Muscle of leg (tissue), 11 donors: ENCODE data around the gene ZNF18. TPM values are rescaled to one million over a fixed set of nuclear protein-coding genes. Genes with fewer than 3 reads are reported as not detected.
"Not testable (repeated sequence)": the region's sequence is repeated elsewhere in the genome, so short reads cannot be mapped to it uniquely, and the experiment has no call there.

Experiments used
- DNase-seq: peaks from one replicate; pipeline ENCODE4 v3.0.0; 2013
- H3K27ac ChIP-seq: one replicate; pipeline ENCODE4 v1.5.1; 2013; ENCODE audit warnings: mild to moderate bottlenecking, low read length, control low read depth
- H3K27me3 ChIP-seq: one replicate; pipeline ENCODE4 v1.6.1; 2013; ENCODE audit warnings: low read length; ENCODE audit not compliant: control insufficient read depth, insufficient read depth
- H3K36me3 ChIP-seq: one replicate; pipeline ENCODE4 v1.6.1; 2013; ENCODE audit warnings: low read length; ENCODE audit not compliant: control insufficient read depth, insufficient read depth
- H3K4me1 ChIP-seq: one replicate; pipeline ENCODE4 v1.6.1; 2013; ENCODE audit warnings: low read length; ENCODE audit not compliant: control insufficient read depth, insufficient read depth
- H3K4me3 ChIP-seq: one replicate; pipeline ENCODE4 v1.5.1; 2013; ENCODE audit warnings: low read length, control low read depth
- H3K9me3 ChIP-seq: replicated peaks from 2 replicates; pipeline ENCODE4 v1.6.1; 2013; ENCODE audit warnings: low read depth, low read length; ENCODE audit not compliant: control insufficient read depth
- WGBS: methylation state at CpG from one replicate; pipeline ENCODE4 v1.1.5; 2013; ENCODE audit warnings: missing lambda C conversion rate; ENCODE audit not compliant: insufficient coverage; 5-methylcytosine and 5-hydroxymethylcytosine counted together
- polyA plus RNA-seq, 8 donors: library from polyadenylated mRNA; unstranded; fragments of 120-200 nt; gene quantifications; one replicate each; pipeline versions ENCODE4 v1.2.1 to v1.2.3, GENCODE V29; 2013; ENCODE audit warnings: inconsistent platforms in 1 of 8, low replicate concordance in 1 of 8; ENCODE audit not compliant: insufficient read length in 8 of 8, insufficient read depth in 1 of 8
- total RNA-seq: library from RNA; stranded (reverse); fragments of 120-200 nt; gene quantifications from one replicate; pipeline ENCODE4 v1.2.4, GENCODE V29; 2013

The ZNF18 gene
- total and polyA plus RNA-seq, 9 donors = 5.7 to 9.8 (median 7.1) TPM

GRCh38 chr17:11952610-11953009, 44.7 kb downstream of the ZNF18 start:
- WGBS = no CpG with 5 or more reads among the region's 3 CpGs
- no peak overlapping the region for H3K4me3 ChIP-seq
- peaks cover 18% of the 10 kb centered on the region for H3K9me3 ChIP-seq
- no peaks in the 10 kb centered on the region for H3K36me3 ChIP-seq
- DNase-seq = no peak
- peaks cover 7% of the 10 kb centered on the region for H3K4me1 ChIP-seq
- no peaks in the 10 kb centered on the region for H3K27me3 ChIP-seq
- H3K27ac ChIP-seq = no peak overlapping the region

- no peak for DNase-seq
- 86% methylated on average over 3 of the region's 7 CpGs for WGBS
- Histone ChIP-seq H3K4me3 (no peak overlapping the region), H3K27me3 (no peaks in the 10 kb centered on the region), H3K4me1 (peaks cover 7% of the 10 kb centered on the region), H3K9me3 (peaks cover 18% of the 10 kb centered on the region), H3K27ac (no peak overlapping the region), H3K36me3 (no peaks in the 10 kb centered on the region)
These were observed 46.3 kb downstream of the ZNF18 start for GRCh38 chr17:11950771-11951519.

GRCh38 chr17:11949571-11949970, 47.7 kb downstream of the ZNF18 start:
- H3K27ac ChIP-seq, H3K36me3 ChIP-seq, DNase-seq, H3K4me3 ChIP-seq, H3K4me1 ChIP-seq, H3K27me3 ChIP-seq: not testable (repeated sequence)
- H3K9me3 ChIP-seq = peaks cover 16% of the 10 kb centered on the region
- no CpG with 5 or more reads among the region's 1 CpG for WGBS

GRCh38 chr17:11948789-11949188, 48.5 kb downstream of the ZNF18 start:
- H3K36me3 ChIP-seq = no peaks in the 10 kb centered on the region
- no peak overlapping the region for H3K4me3 ChIP-seq
- WGBS = 23% methylated on average over 4 of the region's 6 CpGs
- H3K27ac ChIP-seq = no peak overlapping the region
- H3K4me1 ChIP-seq = peaks cover 7% of the 10 kb centered on the region
- H3K9me3 ChIP-seq = peaks cover 10% of the 10 kb centered on the region
- peak; percentile 66 for DNase-seq
- no peaks in the 10 kb centered on the region for H3K27me3 ChIP-seq

- H3K4me1 ChIP-seq = peaks cover 7% of the 10 kb centered on the region
- no peaks in the 10 kb centered on the region for H3K27me3 ChIP-seq
- no peak for DNase-seq
- no peaks in the 10 kb centered on the region for H3K36me3 ChIP-seq
- no peaks in the 10 kb centered on the region for H3K9me3 ChIP-seq
- H3K4me3 ChIP-seq = no peak overlapping the region
- H3K27ac ChIP-seq = no peak overlapping the region
- no CpG with 5 or more reads among the region's 3 CpGs for WGBS
These were observed 52.7 kb downstream of the ZNF18 start for GRCh38 chr17:11944587-11944986.

GRCh38 chr17:11943759-11944347, 53.4 kb downstream of the ZNF18 start:
- Histone ChIP-seq H3K9me3 (no peaks in the 10 kb centered on the region), H3K27me3 (no peaks in the 10 kb centered on the region), H3K27ac (no peak overlapping the region), H3K4me3 (no peak overlapping the region), H3K36me3 (no peaks in the 10 kb centered on the region), H3K4me1 (peaks cover 4% of the 10 kb centered on the region)
- no peak for DNase-seq
- whole genome bisulfite sequencing = 90% methylated on average over 3 of the region's 7 CpGs

- not testable (repeated sequence) for H3K27ac ChIP-seq, H3K4me1 ChIP-seq, H3K9me3 ChIP-seq, H3K4me3 ChIP-seq, H3K27me3 ChIP-seq, H3K36me3 ChIP-seq, DNase-seq
- 95% methylated on average over 9 of the region's 11 CpGs for WGBS
These were observed 54.2 kb downstream of the ZNF18 start for GRCh38 chr17:11943086-11943485.

- 65% methylated on average over 2 of the region's 2 CpGs for WGBS
- no peak for DNase-seq
- H3K4me3 ChIP-seq = no peak overlapping the region
- no peaks in the 10 kb centered on the region for H3K9me3 ChIP-seq
- H3K4me1 ChIP-seq = no peaks in the 10 kb centered on the region
- H3K36me3 ChIP-seq = no peaks in the 10 kb centered on the region
- H3K27me3 ChIP-seq = peaks cover 2% of the 10 kb centered on the region
- H3K27ac ChIP-seq = no peak overlapping the region
These were observed 56.4 kb downstream of the ZNF18 start for GRCh38 chr17:11940904-11941303.

GRCh38 chr17:11935734-11936406, 61.4 kb downstream of the ZNF18 start:
- DNase-seq = peak; percentile 84
- Histone ChIP-seq H3K4me1 (peaks cover 3% of the 10 kb centered on the region), H3K4me3 (no peak overlapping the region), H3K27me3 (peaks cover 2% of the 10 kb centered on the region), H3K9me3 (no peaks in the 10 kb centered on the region), H3K27ac (no peak overlapping the region), H3K36me3 (no peaks in the 10 kb centered on the region)
- WGBS = 0% methylated on average over 4 of the region's 14 CpGs

- WGBS = 95% methylated on average over 7 of the region's 10 CpGs
- H3K4me1 ChIP-seq = peaks cover 4% of the 10 kb centered on the region
- H3K27ac ChIP-seq = no peak overlapping the region
- H3K27me3 ChIP-seq = peaks cover 2% of the 10 kb centered on the region
- DNase-seq = no peak
- H3K4me3 ChIP-seq = no peak overlapping the region
- no peaks in the 10 kb centered on the region for H3K36me3 ChIP-seq
- H3K9me3 ChIP-seq = no peaks in the 10 kb centered on the region
These were observed 64.9 kb downstream of the ZNF18 start for GRCh38 chr17:11932337-11932898.
